Muscle layer of colon (tissue), 2 donors: Measurements from ENCODE around the gene TSEN15.
A peak's percentile ranks its signal among the peaks of the same experiment; 100 is the strongest.
"Not testable (repeated sequence)": the region's sequence is repeated elsewhere in the genome, so short reads cannot be mapped to it uniquely, and the experiment has no call there.

ENCODE experiments used
- H3K27ac ChIP-seq: one replicate; pipeline ENCODE4 v1.7.0; 2013; ENCODE audit warnings: low read depth, mild to moderate bottlenecking, low read length, moderate library complexity
- H3K27me3 ChIP-seq, 2 donors: one replicate each; pipeline ENCODE4 v1.7.0; 2013; ENCODE audit warnings: low read length in 2 of 2, mild to moderate bottlenecking in 2 of 2; ENCODE audit not compliant: insufficient read depth in 2 of 2, control insufficient read depth in 1 of 2
- H3K36me3 ChIP-seq: one replicate; pipeline ENCODE4 v1.7.0; 2013; ENCODE audit warnings: mild to moderate bottlenecking, low read length; ENCODE audit not compliant: insufficient read depth
- H3K4me1 ChIP-seq: one replicate; pipeline ENCODE4 v1.7.0; 2013; ENCODE audit warnings: mild to moderate bottlenecking, low read length; ENCODE audit not compliant: insufficient read depth
- H3K4me3 ChIP-seq, 2 donors: one replicate each; pipeline ENCODE4 v1.7.0; 2013; ENCODE audit warnings: low read length in 2 of 2, low read depth in 1 of 2, mild to moderate bottlenecking in 1 of 2, moderate library complexity in 1 of 2
- H3K9ac ChIP-seq: one replicate; pipeline ENCODE4 v1.7.0; 2013; ENCODE audit warnings: low read length
- H3K9me3 ChIP-seq: one replicate; pipeline ENCODE4 v1.7.0; 2013; ENCODE audit warnings: mild to moderate bottlenecking, low read length
- donor health status: abdominal sarcoma.
- donor health status: Adenocarcinoma of cecum.

Gene TSEN15

GRCh38 chr1:184044603-184045376, 6.7 kb upstream of the TSEN15 start:
- Histone ChIP-seq H3K27ac (no peak overlapping the region), H3K9me3 (no peaks in the 10 kb centered on the region), H3K9ac (no peak overlapping the region), H3K4me3 (no peak overlapping the region), H3K4me1 (no peaks in the 10 kb centered on the region), H3K27me3 (no peaks in the 10 kb centered on the region), H3K36me3 (no peaks in the 10 kb centered on the region)

GRCh38 chr1:184047541-184047940, 4.0 kb upstream of the TSEN15 start:
- not testable (repeated sequence) for H3K9me3 ChIP-seq, H3K9ac ChIP-seq, H3K27ac ChIP-seq, H3K4me3 ChIP-seq, H3K36me3 ChIP-seq, H3K27me3 ChIP-seq
- H3K4me1 ChIP-seq, result peaks cover 12% of the 10 kb centered on the region

- H3K27me3 ChIP-seq, result no peaks in the 10 kb centered on the region
- no peak overlapping the region for H3K4me3 ChIP-seq
- H3K4me1 ChIP-seq, result peaks cover 23% of the 10 kb centered on the region
- no peaks in the 10 kb centered on the region for H3K36me3 ChIP-seq
- no peak overlapping the region for H3K9ac ChIP-seq
- no peak overlapping the region for H3K27ac ChIP-seq
- no peaks in the 10 kb centered on the region for H3K9me3 ChIP-seq
Observed at GRCh38 chr1:184048561-184049240, 2.8 kb upstream of the TSEN15 start.

GRCh38 chr1:184049291-184049690, 2.2 kb upstream of the TSEN15 start:
- Histone ChIP-seq H3K9ac (no peak overlapping the region), H3K27me3 (no peaks in the 10 kb centered on the region), H3K4me1 (peaks cover 25% of the 10 kb centered on the region), H3K36me3 (no peaks in the 10 kb centered on the region), H3K27ac (no peak overlapping the region), H3K4me3 (no peak overlapping the region), H3K9me3 (no peaks in the 10 kb centered on the region)

GRCh38 chr1:184049836-184050468, 1.6 kb upstream of the TSEN15 start:
- no peaks in the 10 kb centered on the region for H3K27me3 ChIP-seq

GRCh38 chr1:184050636-184051035, 894 bp upstream of the TSEN15 start:
- Histone ChIP-seq H3K36me3 (peaks cover 4% of the 10 kb centered on the region), H3K27me3 (no peaks in the 10 kb centered on the region), H3K27ac (peak overlapping the region; percentile 77), H3K9ac (peak overlapping the region; percentile 92), H3K4me3 (peak overlapping the region in 1 of 2 donors; percentile 95), H3K9me3 (peaks cover 3% of the 10 kb centered on the region), H3K4me1 (peaks cover 25% of the 10 kb centered on the region)

More at GRCh38 chr1:184049836-184050468, 1.6 kb upstream of the TSEN15 start:
- no peak overlapping the region for H3K4me3 ChIP-seq
- H3K4me1 ChIP-seq, result peaks cover 25% of the 10 kb centered on the region
- H3K36me3 ChIP-seq, result peaks cover under 1% of the 10 kb centered on the region
- H3K27ac ChIP-seq, result no peak overlapping the region
- no peak overlapping the region for H3K9ac ChIP-seq
- no peaks in the 10 kb centered on the region for H3K9me3 ChIP-seq

GRCh38 chr1:184051138-184051484, 419 bp upstream of the TSEN15 start:
- Histone ChIP-seq H3K9ac (peak overlapping the region; percentile 92), H3K27me3 (no peaks in the 10 kb centered on the region), H3K4me3 (peak overlapping the region; percentile 87 to 95), H3K27ac (peak overlapping the region; percentile 77), H3K36me3 (peaks cover 4% of the 10 kb centered on the region), H3K9me3 (peaks cover 3% of the 10 kb centered on the region), H3K4me1 (peaks cover 25% of the 10 kb centered on the region)

- Histone ChIP-seq H3K27ac (peak overlapping the region; percentile 77), H3K36me3 (peaks cover 4% of the 10 kb centered on the region), H3K4me3 (peak overlapping the region; percentile 87 to 95), H3K4me1 (peaks cover 33% of the 10 kb centered on the region), H3K9ac (peak overlapping the region; percentile 92), H3K27me3 (no peaks in the 10 kb centered on the region), H3K9me3 (peaks cover 3% of the 10 kb centered on the region)
Observed at GRCh38 chr1:184052194-184052559, 647 bp downstream of the TSEN15 start.

GRCh38 chr1:184052750-184053149, 1.2 kb downstream of the TSEN15 start:
- no peak overlapping the region for H3K27ac ChIP-seq
- peak overlapping the region; percentile 92 for H3K9ac ChIP-seq
- H3K27me3 ChIP-seq, result no peaks in the 10 kb centered on the region
- peaks cover 4% of the 10 kb centered on the region for H3K36me3 ChIP-seq
- H3K9me3 ChIP-seq, result peaks cover 3% of the 10 kb centered on the region
- H3K4me1 ChIP-seq, result peaks cover 35% of the 10 kb centered on the region
- peak overlapping the region in 1 of 2 donors; percentile 95 for H3K4me3 ChIP-seq

GRCh38 chr1:184053881-184054280, 2.4 kb downstream of the TSEN15 start:
- Histone ChIP-seq H3K36me3 (peaks cover 4% of the 10 kb centered on the region), H3K9ac (no peak overlapping the region), H3K4me3 (no peak overlapping the region), H3K27ac (no peak overlapping the region), H3K27me3 (no peaks in the 10 kb centered on the region), H3K4me1 (peaks cover 35% of the 10 kb centered on the region), H3K9me3 (peaks cover 3% of the 10 kb centered on the region)

- no peak overlapping the region for H3K9ac ChIP-seq
- H3K4me3 ChIP-seq, result no peak overlapping the region
- H3K27me3 ChIP-seq, result no peaks in the 10 kb centered on the region
- peaks cover 3% of the 10 kb centered on the region for H3K9me3 ChIP-seq
- H3K4me1 ChIP-seq, result peaks cover 33% of the 10 kb centered on the region
- peaks cover 10% of the 10 kb centered on the region for H3K36me3 ChIP-seq
- H3K27ac ChIP-seq, result no peak overlapping the region
Observed at GRCh38 chr1:184056921-184057555, 5.5 kb downstream of the TSEN15 start.
